Vagina (tissue), 2 donors: Measurements from ENCODE around the gene SEC31A. TPM values are rescaled to one million over a fixed set of nuclear protein-coding genes. Genes with fewer than 3 reads are reported as not detected.
"Not testable (repeated sequence)": the region's sequence is repeated elsewhere in the genome, so short reads cannot be mapped to it uniquely, and the experiment has no call there.

Experiments
- DNase-seq, 2 donors: peaks; one replicate each; pipeline ENCODE4 v3.0.0-alpha.2; 2017; ENCODE audit errors: extremely low spot score in 2 of 2
- H3K27ac ChIP-seq: fragments of 200-600 bp; sonication (generic); one replicate; pipeline ENCODE4 v1.5.1; 2019
- H3K27me3 ChIP-seq: fragments of 200-600 bp; sonication (generic); one replicate; pipeline ENCODE4 v1.5.1; 2019
- H3K36me3 ChIP-seq, 2 donors: fragments of 200-600 bp; sonication (generic); one replicate each; pipeline ENCODE4 v1.5.1; 2017 to 2019
- H3K4me1 ChIP-seq: fragments of 200-600 bp; sonication (generic); one replicate; pipeline ENCODE4 v1.5.1; 2019
- H3K4me3 ChIP-seq, 2 donors: fragments of 200-600 bp; sonication (generic); 1 replicate in 1 of 2; 2 replicates in 1 of 2; pipeline ENCODE4 v1.5.1; 2016 to 2019
- H3K9me3 ChIP-seq: fragments of 200-600 bp; sonication (generic); one replicate; pipeline ENCODE4 v1.5.1; 2019
- CTCF ChIP-seq, 3 experiments: fragments of 450-650 bp in 2 of 3; fragments of 200-600 bp in 1 of 3; sonication (generic) in 1 of 3; IDR thresholded peaks; one replicate each; pipeline ENCODE4 v1.5.1; 2017 to 2019; ENCODE audit warnings: antibody characterized with exemption in 3 of 3, mild to moderate bottlenecking in 2 of 3, moderate library complexity in 2 of 3
- POLR2A ChIP-seq, 2 donors: fragments of 450-650 bp; IDR thresholded peaks; one replicate each; pipeline ENCODE4 v1.6.1; 2017; ENCODE audit warnings: antibody characterized with exemption in 2 of 2, mild to moderate bottlenecking in 2 of 2, moderate library complexity in 2 of 2
- POLR2AphosphoS5 ChIP-seq, 2 donors: sonication (generic); formaldehyde crosslinking; IDR thresholded peaks; one replicate each; pipeline ENCODE4 v1.9.0; 2017; ENCODE audit warnings: antibody characterized with exemption in 2 of 2, mild to moderate bottlenecking in 2 of 2, low read depth in 1 of 2; ENCODE audit not compliant: insufficient read depth in 1 of 2
- intact Hi-C: fragments of 100-400 bp; cut with DNase I; formaldehyde crosslinking; loops from one replicate; pipeline ENCODE4 v1.15.1; 2023
- total RNA-seq: library from RNA; depleted of rRNA; stranded (reverse); fragments of >200 nt; gene quantifications from one replicate; pipeline ENCODE4 v1.2.3, GENCODE V29; 2016

The SEC31A gene
- total RNA-seq, 1 donor from 2014 or later: 133 TPM

- no peak overlapping the region for H3K27ac ChIP-seq
- TF ChIP-seq POLR2A (IDR thresholded peaks at IDR 0.05) (no peak), CTCF (IDR thresholded peaks at IDR 0.05) (no peak), POLR2AphosphoS5 (IDR thresholded peaks at IDR 0.05; ENCODE audit: insufficient read depth in 1 of 2, low read depth in 1 of 2) (no peak)
- intact Hi-C loops: no loop called here
- H3K4me1 ChIP-seq: no peaks in the 10 kb centered on the region
- no peak for DNase-seq
- H3K4me3 ChIP-seq: no peak overlapping the region
- no peaks in the 10 kb centered on the region for H3K9me3 ChIP-seq
- H3K27me3 ChIP-seq: no peaks in the 10 kb centered on the region
- peaks cover 9 to 88% of the 10 kb centered on the region in 2 donors for H3K36me3 ChIP-seq
These were observed 70.3 kb downstream of the SEC31A start for GRCh38 chr4:82820689-82821088.

- H3K4me3 ChIP-seq: no peak overlapping the region
- TF ChIP-seq POLR2A (IDR thresholded peaks at IDR 0.05) (no peak), POLR2AphosphoS5 (IDR thresholded peaks at IDR 0.05; ENCODE audit: insufficient read depth in 1 of 2, low read depth in 1 of 2) (no peak), CTCF (IDR thresholded peaks at IDR 0.05) (no peak)
- intact Hi-C loops: no loop called here
- no peaks in the 10 kb centered on the region for H3K4me1 ChIP-seq
- no peak overlapping the region for H3K27ac ChIP-seq
- H3K36me3 ChIP-seq: peaks cover 9 to 72% of the 10 kb centered on the region in 2 donors
- DNase-seq: no peak
- H3K9me3 ChIP-seq: no peaks in the 10 kb centered on the region
- H3K27me3 ChIP-seq: no peaks in the 10 kb centered on the region
These were observed 72.0 kb downstream of the SEC31A start for GRCh38 chr4:82818664-82819662.

GRCh38 chr4:82816874-82817273, 74.1 kb downstream of the SEC31A start:
- H3K27ac ChIP-seq, H3K4me1 ChIP-seq, intact Hi-C loops, DNase-seq, H3K27me3 ChIP-seq, H3K9me3 ChIP-seq, H3K4me3 ChIP-seq: not testable (repeated sequence)
- peaks cover 0 to 51% of the 10 kb centered on the region in 2 donors for H3K36me3 ChIP-seq

GRCh38 chr4:82814034-82814433, 76.9 kb downstream of the SEC31A start:
- Histone ChIP-seq H3K9me3 (no peaks in the 10 kb centered on the region), H3K4me1 (no peaks in the 10 kb centered on the region), H3K4me3 (no peak overlapping the region), H3K27me3 (no peaks in the 10 kb centered on the region), H3K27ac (no peak overlapping the region), H3K36me3 (peaks cover 0 to 24% of the 10 kb centered on the region in 2 donors)
- DNase-seq: no peak
- intact Hi-C loops: no loop called here
- no peak for TF ChIP-seq CTCF (IDR thresholded peaks at IDR 0.05)
- TF ChIP-seq POLR2AphosphoS5 (IDR thresholded peaks at IDR 0.05; ENCODE audit: insufficient read depth in 1 of 2, low read depth in 1 of 2): no peak
- TF ChIP-seq POLR2A (IDR thresholded peaks at IDR 0.05): no peak

- Histone ChIP-seq H3K27ac (peak overlapping the region; percentile 34), H3K36me3 (peaks cover 0 to 2% of the 10 kb centered on the region in 2 donors), H3K4me3 (no peak overlapping the region), H3K4me1 (no peaks in the 10 kb centered on the region), H3K27me3 (no peaks in the 10 kb centered on the region), H3K9me3 (no peaks in the 10 kb centered on the region)
- intact Hi-C loops: no loop called here
- TF ChIP-seq CTCF (IDR thresholded peaks at IDR 0.05) (no peak), POLR2AphosphoS5 (IDR thresholded peaks at IDR 0.05; ENCODE audit: insufficient read depth in 1 of 2, low read depth in 1 of 2) (no peak), POLR2A (IDR thresholded peaks at IDR 0.05) (no peak)
- DNase-seq: no peak
These were observed 79.1 kb downstream of the SEC31A start for GRCh38 chr4:82811838-82812341.
